Colonic mucosa (tissue), 4 donors: ENCODE results near the gene LHFPL4. TPM values are rescaled to one million over a fixed set of nuclear protein-coding genes. Genes with fewer than 3 reads are reported as not detected.

Experiments used
- DNase-seq: peaks from one replicate; pipeline ENCODE4 v3.0.0-alpha.2; 2020
- H3K27ac ChIP-seq: fragments of 200-600 bp; one replicate; pipeline ENCODE4 v1.8.0; 2021
- H3K27me3 ChIP-seq: fragments of 200-600 bp; one replicate; pipeline ENCODE4 v1.8.0; 2021
- H3K36me3 ChIP-seq: fragments of 200-600 bp; one replicate; pipeline ENCODE4 v1.8.0; 2021
- H3K4me1 ChIP-seq: fragments of 200-600 bp; one replicate; pipeline ENCODE4 v1.8.0; 2021; ENCODE audit warnings: mild to moderate bottlenecking
- H3K4me3 ChIP-seq: fragments of 200-600 bp; one replicate; pipeline ENCODE4 v1.8.0; 2021
- H3K9ac ChIP-seq, 2 donors: one replicate each; pipeline ENCODE4 v1.7.0; 2013; ENCODE audit warnings: control low read depth in 2 of 2, low read depth in 2 of 2, low read length in 2 of 2
- H3K9me3 ChIP-seq: fragments of 200-600 bp; one replicate; pipeline ENCODE4 v1.8.0; 2021
- CTCF ChIP-seq: fragments of 200-600 bp; IDR thresholded peaks from one replicate; pipeline ENCODE4 v1.8.0; 2022; ENCODE audit warnings: antibody characterized with exemption, mild to moderate bottlenecking
- intact Hi-C: fragments of 100-400 bp; cut with DNase I; formaldehyde crosslinking; loops from one replicate; pipeline ENCODE4 v1.14.1; 2022
- total RNA-seq, 2 donors: library from RNA; stranded (reverse); fragmentation: NEBNext Ultra II Directional in 1 of 2; extraction: Animal tissue kit (Norgen Biotek cat#: 25700) in 1 of 2; gene quantifications; one replicate each; pipeline ENCODE4 v1.2.1, GENCODE V29; 2021
- donor health status: healthy.
- donor health status: DM: no; HTN: no; CAD: no.
- donor health status: DM: no; HTN: no; CAD: no.

LHFPL4 gene
- total RNA-seq, 2 donors from 2014 or later, result 0.05 to 1.2 TPM

DNA sequence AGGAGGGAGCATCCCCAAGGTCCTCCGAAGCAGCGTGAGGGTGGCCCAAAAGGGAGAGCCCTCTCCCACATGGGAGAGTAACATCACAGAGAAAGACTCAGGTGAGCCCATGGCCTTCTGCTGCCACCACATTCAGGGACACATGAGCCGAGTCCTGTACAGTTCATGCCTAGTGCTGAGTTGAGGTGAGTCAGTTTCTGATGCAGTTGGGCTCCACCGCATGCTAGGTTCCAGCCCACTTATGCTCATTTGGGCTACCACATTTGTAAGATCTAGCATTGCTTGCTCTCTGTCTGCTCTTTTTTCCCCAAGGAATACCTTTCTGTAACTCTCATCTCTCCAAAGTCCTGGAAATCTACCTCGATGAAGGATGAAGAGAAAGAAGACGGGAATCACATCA is 79.1 kb downstream of the LHFPL4 start:
- no peak for DNase-seq
- no peak overlapping the region for H3K4me3 ChIP-seq
- H3K4me1 ChIP-seq, result no peaks in the 10 kb centered on the region
- no peak for TF ChIP-seq CTCF
- H3K9me3 ChIP-seq, result no peaks in the 10 kb centered on the region
- no peak overlapping the region for H3K9ac ChIP-seq
- H3K27me3 ChIP-seq, result no peaks in the 10 kb centered on the region
- intact Hi-C loops, result no loop called here
- peaks cover 31% of the 10 kb centered on the region for H3K36me3 ChIP-seq
- H3K27ac ChIP-seq, result no peak overlapping the region

DNA sequence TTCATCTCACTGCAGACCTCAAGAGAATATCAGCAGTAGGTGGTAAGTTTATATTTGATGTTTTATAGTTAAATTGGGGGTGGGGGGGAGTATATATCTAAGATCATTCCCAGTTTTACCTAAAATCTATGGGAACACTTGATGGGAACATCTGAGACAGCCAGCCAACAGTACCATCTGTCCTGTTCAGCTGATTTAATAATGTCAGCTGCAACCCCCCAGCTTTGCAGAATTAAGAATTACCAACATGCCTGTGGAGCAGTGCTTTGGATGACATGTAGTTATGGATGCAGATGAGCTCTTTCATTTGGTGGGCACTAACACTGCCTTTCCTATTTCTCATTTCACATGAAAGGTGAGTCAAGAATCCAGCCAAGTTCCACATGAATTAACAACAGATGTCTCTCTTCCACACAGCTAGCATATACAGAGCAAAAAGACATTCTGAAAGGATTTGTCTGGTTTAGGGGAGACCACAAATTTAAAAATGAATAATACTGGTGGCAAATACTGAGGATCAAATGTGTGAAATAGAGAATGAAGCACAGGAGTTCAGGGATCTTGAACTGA is 80.0 kb downstream of the LHFPL4 start:
- no peak for TF ChIP-seq CTCF
- Histone ChIP-seq H3K4me3 (no peak overlapping the region), H3K9ac (no peak overlapping the region), H3K36me3 (peaks cover 31% of the 10 kb centered on the region), H3K27ac (no peak overlapping the region), H3K4me1 (no peaks in the 10 kb centered on the region), H3K27me3 (no peaks in the 10 kb centered on the region), H3K9me3 (no peaks in the 10 kb centered on the region)
- no peak for DNase-seq
- intact Hi-C loops, result no loop called here

DNA sequence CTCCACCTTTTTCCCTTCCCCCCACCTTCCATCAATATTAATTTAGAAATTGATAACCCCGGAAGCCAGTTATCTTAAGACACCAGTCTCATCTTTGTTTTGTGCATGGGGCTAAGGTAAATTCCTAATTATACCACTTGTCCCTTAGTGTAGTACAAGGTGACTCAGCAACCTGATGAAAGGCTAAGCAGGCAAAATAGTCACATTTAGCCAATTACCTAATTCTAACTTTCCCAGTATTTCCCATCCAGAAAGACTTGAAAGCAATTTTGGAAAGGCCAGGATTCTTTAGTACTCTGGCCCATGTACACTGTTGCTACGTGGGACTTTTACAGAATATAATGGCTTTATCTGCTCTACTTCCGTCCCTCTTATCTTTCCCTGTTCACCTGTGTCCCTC is 83.6 kb downstream of the LHFPL4 start:
- intact Hi-C loops, result loop anchor here (5.0 kb wide), 1 partner anchor 38 kb away; no protein-coding TSS in a partner anchor
- Histone ChIP-seq H3K27me3 (no peaks in the 10 kb centered on the region), H3K9me3 (no peaks in the 10 kb centered on the region)

GRCh38 chr3:9468460-9468859 is 85.2 kb downstream of the LHFPL4 start:
- Histone ChIP-seq H3K27ac (no peak overlapping the region), H3K36me3 (peaks cover 35% of the 10 kb centered on the region), H3K27me3 (no peaks in the 10 kb centered on the region), H3K9ac (no peak overlapping the region), H3K4me3 (no peak overlapping the region), H3K4me1 (no peaks in the 10 kb centered on the region), H3K9me3 (no peaks in the 10 kb centered on the region)
- TF ChIP-seq CTCF, result no peak
- intact Hi-C loops, result loop anchor here (5.0 kb wide), 1 partner anchor 36 kb away; no protein-coding TSS in a partner anchor
- DNase-seq, result no peak

More for the DNA sequence above, 83.6 kb downstream of the LHFPL4 start:
- no peak for DNase-seq
- Histone ChIP-seq H3K27ac (no peak overlapping the region), H3K9ac (no peak overlapping the region), H3K4me1 (no peaks in the 10 kb centered on the region), H3K4me3 (no peak overlapping the region), H3K36me3 (peaks cover 33% of the 10 kb centered on the region)
- TF ChIP-seq CTCF, result no peak

GRCh38 chr3:9467451-9467850 is 86.2 kb downstream of the LHFPL4 start:
- H3K9ac ChIP-seq, result no peak overlapping the region
- intact Hi-C loops, result loop anchor here (5.0 kb wide), 1 partner anchor 35 kb away; no protein-coding TSS in a partner anchor
- H3K4me3 ChIP-seq, result no peak overlapping the region
- peaks cover 26% of the 10 kb centered on the region for H3K36me3 ChIP-seq
- H3K4me1 ChIP-seq, result no peaks in the 10 kb centered on the region
- no peaks in the 10 kb centered on the region for H3K27me3 ChIP-seq
- no peak overlapping the region for H3K27ac ChIP-seq
- DNase-seq, result no peak
- TF ChIP-seq CTCF, result no peak
- H3K9me3 ChIP-seq, result no peaks in the 10 kb centered on the region
